Fibroblast of villous mesenchyme (primary cell): ENCODE measurements around the gene GALNTL6. TPM values are rescaled to one million over a fixed set of nuclear protein-coding genes. Genes with fewer than 3 reads are reported as not detected.

ENCODE experiments used
- DNase-seq: peaks from one replicate; pipeline ENCODE4 v3.0.0-alpha.2; 2010; ENCODE audit warnings: low read depth
- H3K4me3 ChIP-seq: 2 replicates; pipeline ENCODE4 v1.5.1; 2011; ENCODE audit warnings: low read depth, mild to moderate bottlenecking, low read length
- total RNA-seq: library from RNA; depleted of rRNA; stranded (reverse); fragments of >200 nt; gene quantifications from 2 replicates; pipeline ENCODE4 v1.2.3, GENCODE V29; 2012
- TF ChIP-seq, protein P1 (sequence below): IDR thresholded peaks from 2 replicates; pipeline ENCODE4 v1.5.1; 2012; ENCODE audit warnings: low read depth, mild to moderate bottlenecking, low read length; ENCODE audit not compliant: insufficient read depth

GALNTL6 gene
- not detected in 2 replicates for total RNA-seq

DNA sequence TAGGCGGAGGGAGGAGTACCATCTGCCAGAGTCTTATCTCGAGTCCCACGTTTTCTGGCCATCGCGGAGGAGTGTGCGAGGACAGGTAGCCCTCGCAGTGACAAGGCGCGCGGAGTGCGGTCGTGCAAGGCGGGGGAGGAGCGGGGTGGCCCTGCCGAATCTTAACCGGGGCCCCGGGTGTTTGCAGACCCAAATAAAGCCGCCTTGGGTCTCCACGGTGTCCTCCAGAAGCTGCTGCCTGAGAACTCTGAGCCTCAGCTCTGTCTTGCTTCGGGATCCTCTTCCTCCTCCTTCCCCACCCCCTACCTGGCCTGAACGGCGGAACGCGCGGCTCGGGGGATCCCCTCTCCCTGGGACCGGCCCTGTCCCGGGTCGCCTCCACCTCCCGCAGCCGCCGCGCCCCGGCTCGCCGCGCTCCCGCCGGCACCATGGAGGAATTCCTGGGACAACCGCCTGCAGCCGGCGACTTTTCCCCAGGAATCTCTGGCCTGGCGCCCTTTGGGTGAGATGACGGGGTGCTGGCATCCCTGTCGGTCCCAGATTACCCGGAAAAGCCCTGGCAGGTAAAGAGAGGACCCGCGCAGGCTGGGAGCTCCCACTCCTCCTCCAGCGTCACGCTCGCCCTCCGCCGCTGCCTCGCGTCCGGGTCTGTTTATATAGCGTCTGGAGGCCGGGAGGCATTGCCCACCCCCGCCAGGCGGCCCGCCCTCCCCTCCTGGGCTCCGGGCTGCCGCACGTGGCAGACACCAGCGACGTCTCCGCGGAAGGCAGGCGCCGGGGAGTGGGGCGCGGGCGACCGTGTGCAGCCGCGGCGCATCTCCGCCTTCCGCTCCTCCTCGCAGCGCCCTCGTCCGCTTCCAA lies at the start of gene GALNTL6:
Gene GALNTL6, plus strand, starts transcription at position 740 of the 861 bp plus-strand sequence.
- DNase-seq = no peak
- no peak within 1 kb of the TSS for H3K4me3 ChIP-seq
- TF ChIP-seq, protein P1, sequence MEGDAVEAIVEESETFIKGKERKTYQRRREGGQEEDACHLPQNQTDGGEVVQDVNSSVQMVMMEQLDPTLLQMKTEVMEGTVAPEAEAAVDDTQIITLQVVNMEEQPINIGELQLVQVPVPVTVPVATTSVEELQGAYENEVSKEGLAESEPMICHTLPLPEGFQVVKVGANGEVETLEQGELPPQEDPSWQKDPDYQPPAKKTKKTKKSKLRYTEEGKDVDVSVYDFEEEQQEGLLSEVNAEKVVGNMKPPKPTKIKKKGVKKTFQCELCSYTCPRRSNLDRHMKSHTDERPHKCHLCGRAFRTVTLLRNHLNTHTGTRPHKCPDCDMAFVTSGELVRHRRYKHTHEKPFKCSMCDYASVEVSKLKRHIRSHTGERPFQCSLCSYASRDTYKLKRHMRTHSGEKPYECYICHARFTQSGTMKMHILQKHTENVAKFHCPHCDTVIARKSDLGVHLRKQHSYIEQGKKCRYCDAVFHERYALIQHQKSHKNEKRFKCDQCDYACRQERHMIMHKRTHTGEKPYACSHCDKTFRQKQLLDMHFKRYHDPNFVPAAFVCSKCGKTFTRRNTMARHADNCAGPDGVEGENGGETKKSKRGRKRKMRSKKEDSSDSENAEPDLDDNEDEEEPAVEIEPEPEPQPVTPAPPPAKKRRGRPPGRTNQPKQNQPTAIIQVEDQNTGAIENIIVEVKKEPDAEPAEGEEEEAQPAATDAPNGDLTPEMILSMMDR = no peak

DNA sequence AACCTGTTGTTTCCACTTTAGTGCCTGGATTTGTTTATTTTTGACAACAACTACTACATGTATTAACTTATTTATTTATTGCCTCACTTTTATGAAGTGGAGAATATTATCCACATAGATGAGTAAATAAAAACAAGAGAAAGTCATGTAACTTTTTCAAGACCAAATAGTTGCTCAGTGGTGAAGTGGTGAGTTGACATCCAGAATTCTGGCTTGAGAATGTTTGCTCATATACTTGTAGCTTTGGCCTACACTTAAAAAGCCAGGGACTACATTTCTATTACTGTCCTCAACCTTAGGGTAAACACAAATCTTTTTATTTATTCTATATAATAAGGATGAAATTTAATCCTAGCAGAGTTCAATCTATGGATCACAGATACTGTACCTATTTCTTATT lies 47.7 kb upstream of the GALNTL6 start:
- no peak for DNase-seq
- TF ChIP-seq, protein P1 = no peak
- H3K4me3 ChIP-seq = no peak overlapping the region

DNA sequence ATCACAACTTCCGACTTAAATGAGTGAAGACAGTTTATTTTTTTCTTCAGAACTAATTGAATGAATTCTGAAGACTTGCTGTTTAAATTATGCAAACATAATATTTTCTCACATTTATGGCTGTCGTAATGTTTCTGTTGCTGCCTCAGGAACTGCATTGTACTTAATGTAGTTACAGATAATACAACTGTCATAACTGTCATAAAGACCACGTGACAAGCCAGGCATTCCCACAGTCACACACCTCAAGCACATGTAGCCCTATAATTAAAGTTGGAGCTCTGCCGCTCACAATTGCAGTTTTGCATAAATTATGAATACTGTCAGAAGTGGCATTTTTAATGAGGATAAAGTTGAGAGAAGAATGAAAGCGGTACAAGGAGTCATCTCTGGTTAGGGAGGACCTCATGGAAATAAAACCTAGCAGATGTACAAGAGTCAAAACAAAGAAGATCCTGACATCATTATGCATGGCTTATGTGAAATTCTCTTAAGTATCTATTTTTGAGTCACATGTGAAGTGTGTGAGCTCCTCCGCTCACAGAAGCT lies 38.5 kb upstream of the GALNTL6 start:
- TF ChIP-seq, protein P1 = no peak

DNA sequence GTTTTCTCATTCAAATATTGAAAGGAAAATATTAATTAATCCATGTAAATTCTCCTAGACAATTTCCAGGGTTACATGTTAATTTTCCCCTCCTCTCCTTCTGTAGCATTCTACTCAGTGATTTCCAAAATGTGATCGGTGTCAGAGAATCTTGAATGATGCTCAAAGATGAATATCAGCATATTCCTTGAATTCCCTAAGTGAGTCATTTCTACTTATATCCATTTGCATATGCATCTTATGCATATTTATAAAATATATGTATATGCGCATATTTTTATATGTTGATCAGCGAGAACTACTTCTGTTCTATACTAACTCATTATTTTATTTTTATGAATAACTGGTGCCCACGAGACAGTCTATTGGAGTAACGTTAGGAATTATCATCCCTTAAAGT lies 33.9 kb upstream of the GALNTL6 start:
- TF ChIP-seq, protein P1 = no peak
- H3K4me3 ChIP-seq = no peak overlapping the region
- DNase-seq = no peak

More for the DNA sequence above, 38.5 kb upstream of the GALNTL6 start:
- no peak for DNase-seq
- no peak overlapping the region for H3K4me3 ChIP-seq

DNA sequence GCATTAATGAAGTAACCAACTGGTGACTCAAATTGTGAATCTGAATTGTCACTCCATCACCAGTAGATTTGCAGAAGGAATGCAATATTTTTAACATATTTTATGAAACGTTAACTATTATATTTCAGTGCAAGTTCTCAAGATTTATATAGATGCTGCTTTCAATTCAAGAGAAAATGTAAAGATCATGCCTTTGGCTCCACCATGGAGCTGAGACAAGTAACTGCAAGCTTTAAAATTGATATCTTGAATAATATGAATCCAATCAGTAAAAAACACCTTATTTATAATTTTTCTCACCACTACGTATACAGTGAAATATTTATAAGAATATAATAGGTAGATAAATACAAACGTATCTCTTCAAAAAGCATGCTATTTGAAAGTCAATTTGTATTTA lies 27.8 kb upstream of the GALNTL6 start:
- DNase-seq = no peak
- TF ChIP-seq, protein P1 = no peak
- H3K4me3 ChIP-seq = no peak overlapping the region

DNA sequence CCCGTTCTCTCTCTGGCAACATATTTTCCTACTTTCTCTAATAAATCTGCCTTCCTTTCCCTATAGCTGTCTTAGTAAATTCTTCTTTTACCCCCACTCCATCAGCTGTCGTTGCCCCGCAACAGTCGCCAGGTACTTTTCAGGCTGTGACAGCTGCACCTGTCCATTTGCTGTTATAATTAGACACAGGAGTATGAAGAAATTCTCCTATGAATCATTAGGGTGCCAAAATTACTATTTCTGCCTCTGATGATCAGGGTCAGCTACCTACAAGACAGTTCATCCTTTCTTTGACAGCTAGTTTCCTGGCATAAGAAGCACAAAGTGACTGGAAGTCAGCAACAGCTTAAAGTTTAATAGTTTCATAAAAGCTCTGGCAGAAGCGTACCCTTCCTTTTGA lies 19.5 kb upstream of the GALNTL6 start:
- no peak overlapping the region for H3K4me3 ChIP-seq
- TF ChIP-seq, protein P1 = no peak
- no peak for DNase-seq
